SU-DHL-6 (cell line): ENCODE measurements around the gene RASA3.

Experiments used
- CTCF ChIP-seq: fragments of 200-600 bp; sonication (generic); IDR thresholded peaks from one replicate; pipeline ENCODE4 v1.5.1; 2017; ENCODE audit warnings: antibody characterized with exemption, mild to moderate bottlenecking, low read length, moderate library complexity; ENCODE audit not compliant: insufficient read depth, poor library complexity, severe bottlenecking
- EZH2phosphoT487 ChIP-seq: fragments of 200-600 bp; sonication (generic), shearing (Covaris generic); conservative IDR thresholded peaks from 2 replicates; pipeline ENCODE4 v1.6.1; 2018; ENCODE audit warnings: mild to moderate bottlenecking, antibody characterized with exemption, low read length, moderate library complexity, mixed read lengths

GRCh38 chr13:114062754-114063153 is 69.7 kb downstream of the RASA3 start:
- no peak for TF ChIP-seq CTCF
- TF ChIP-seq EZH2phosphoT487 = no peak
